Esophagus muscularis mucosa (tissue), 3 donors: ENCODE results near the gene DGCR6L.
"Not testable (repeated sequence)": the region's sequence is repeated elsewhere in the genome, so short reads cannot be mapped to it uniquely, and the experiment has no call there.

ENCODE experiments used
- POLR2A ChIP-seq: fragments of 450-650 bp; IDR thresholded peaks from one replicate; pipeline ENCODE4 v1.6.1; 2017; ENCODE audit warnings: antibody characterized with exemption, moderate library complexity, mild to moderate bottlenecking, low read depth
- TF ChIP-seq, protein P1 (sequence below), 3 experiments: fragments of 200-600 bp in 2 of 3; fragments of 450-650 bp in 1 of 3; sonication (generic) in 2 of 3; IDR thresholded peaks; one replicate each; pipeline ENCODE4 v1.5.1; 2017 to 2019; ENCODE audit warnings: antibody characterized with exemption in 3 of 3, mild to moderate bottlenecking in 2 of 3, moderate library complexity in 1 of 3

DNA sequence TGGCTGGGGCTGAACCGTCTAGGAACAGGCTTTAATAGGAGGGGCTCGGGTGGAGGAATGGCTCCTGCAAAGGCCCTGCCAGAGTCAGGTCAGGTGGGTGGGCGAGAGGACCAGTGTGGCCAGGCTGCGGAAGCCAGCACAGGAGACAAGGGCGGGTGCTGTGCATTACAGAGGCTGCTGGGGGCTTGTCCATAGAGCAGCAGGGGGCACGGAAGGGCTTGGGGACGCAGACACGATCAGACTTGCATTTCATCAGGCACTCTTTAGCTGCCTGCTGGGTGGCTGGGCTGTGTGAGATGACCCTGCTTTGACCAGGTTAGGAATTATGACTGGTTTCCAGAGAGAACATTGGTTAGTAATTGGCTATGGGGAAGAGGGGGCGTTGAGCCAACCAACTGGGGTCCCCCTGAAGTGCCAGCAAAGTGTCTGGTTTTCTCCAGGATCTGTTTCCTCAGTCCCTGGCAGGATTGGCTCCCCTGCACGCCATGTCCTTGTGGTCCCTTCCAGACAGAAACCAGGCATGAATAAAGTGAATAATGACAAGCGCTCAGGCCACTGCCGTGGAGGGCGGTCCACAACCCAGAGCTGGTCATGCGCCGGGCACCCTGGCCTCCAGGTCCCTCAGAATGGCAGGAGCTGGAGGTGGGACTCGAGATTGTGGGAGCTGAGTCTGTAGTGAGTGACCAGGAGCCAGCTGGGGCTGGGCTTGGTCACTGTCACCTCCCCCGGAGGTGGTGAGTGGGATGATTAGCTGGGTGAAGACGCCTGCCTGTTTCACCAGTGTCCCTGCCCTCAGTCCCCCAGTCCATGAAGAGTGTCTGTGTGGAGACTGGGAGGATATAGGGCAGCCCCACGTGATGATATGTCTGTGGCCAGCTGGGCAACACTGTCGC, 1.0 kb upstream of the DGCR6L start:
- not testable (repeated sequence) for TF ChIP-seq POLR2A
- TF ChIP-seq, protein P1, sequence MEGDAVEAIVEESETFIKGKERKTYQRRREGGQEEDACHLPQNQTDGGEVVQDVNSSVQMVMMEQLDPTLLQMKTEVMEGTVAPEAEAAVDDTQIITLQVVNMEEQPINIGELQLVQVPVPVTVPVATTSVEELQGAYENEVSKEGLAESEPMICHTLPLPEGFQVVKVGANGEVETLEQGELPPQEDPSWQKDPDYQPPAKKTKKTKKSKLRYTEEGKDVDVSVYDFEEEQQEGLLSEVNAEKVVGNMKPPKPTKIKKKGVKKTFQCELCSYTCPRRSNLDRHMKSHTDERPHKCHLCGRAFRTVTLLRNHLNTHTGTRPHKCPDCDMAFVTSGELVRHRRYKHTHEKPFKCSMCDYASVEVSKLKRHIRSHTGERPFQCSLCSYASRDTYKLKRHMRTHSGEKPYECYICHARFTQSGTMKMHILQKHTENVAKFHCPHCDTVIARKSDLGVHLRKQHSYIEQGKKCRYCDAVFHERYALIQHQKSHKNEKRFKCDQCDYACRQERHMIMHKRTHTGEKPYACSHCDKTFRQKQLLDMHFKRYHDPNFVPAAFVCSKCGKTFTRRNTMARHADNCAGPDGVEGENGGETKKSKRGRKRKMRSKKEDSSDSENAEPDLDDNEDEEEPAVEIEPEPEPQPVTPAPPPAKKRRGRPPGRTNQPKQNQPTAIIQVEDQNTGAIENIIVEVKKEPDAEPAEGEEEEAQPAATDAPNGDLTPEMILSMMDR (IDR thresholded peaks at IDR 0.05) = not testable (repeated sequence)
